HG02970 (cell line): ENCODE data around the gene ADAMTS15.

Experiments
- ATAC-seq: cut with Tn5 transposase; IDR thresholded peaks from one replicate; pipeline ENCODE4 v1.9.1; 2021; ENCODE audit warnings: mild to moderate bottlenecking, moderate library complexity, moderate number of reproducible peaks; ENCODE audit not compliant: unreplicated experiment, low FRiP score

The ADAMTS15 gene

DNA sequence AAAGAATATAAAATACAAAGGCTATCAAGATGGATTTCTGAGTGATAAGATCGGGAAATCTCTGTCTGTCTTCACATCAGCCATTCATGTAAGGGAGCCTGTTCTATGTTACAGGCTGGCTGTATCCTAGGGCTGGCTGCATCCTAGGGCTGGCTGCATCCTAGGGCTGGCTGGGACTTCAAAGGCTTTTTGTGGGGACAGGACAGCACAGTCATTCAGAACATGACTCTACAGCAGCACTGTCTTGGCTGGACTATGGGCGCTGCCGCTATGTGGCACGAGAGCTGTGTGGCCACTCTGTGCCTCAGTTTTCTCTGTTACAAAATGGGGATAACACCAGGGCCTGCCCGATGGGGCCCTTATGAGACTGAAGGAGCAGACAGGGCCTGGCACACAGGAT is 30.2 kb upstream of the ADAMTS15 start:
- ATAC-seq, result no peak

DNA sequence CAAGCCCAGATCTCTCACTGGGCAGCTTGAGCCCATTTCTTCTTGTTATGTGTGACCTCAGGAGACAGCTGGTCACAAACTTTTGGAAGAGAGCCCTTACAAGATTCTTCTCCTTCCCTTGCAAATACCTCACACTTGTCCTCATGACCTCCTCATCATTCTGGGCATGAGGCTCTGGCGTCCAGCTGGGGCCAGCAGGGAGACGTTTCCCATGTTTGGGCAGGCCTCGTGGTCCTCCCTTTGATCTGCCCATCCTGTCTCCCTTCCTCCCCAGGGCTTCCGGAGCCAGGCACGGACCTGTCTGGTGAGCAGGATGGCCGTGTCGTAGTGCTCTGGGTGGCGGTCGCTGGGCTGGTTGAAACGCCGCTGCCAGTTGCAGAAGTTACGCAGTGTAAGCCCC is 29.7 kb upstream of the ADAMTS15 start:
- ATAC-seq, result no peak

DNA sequence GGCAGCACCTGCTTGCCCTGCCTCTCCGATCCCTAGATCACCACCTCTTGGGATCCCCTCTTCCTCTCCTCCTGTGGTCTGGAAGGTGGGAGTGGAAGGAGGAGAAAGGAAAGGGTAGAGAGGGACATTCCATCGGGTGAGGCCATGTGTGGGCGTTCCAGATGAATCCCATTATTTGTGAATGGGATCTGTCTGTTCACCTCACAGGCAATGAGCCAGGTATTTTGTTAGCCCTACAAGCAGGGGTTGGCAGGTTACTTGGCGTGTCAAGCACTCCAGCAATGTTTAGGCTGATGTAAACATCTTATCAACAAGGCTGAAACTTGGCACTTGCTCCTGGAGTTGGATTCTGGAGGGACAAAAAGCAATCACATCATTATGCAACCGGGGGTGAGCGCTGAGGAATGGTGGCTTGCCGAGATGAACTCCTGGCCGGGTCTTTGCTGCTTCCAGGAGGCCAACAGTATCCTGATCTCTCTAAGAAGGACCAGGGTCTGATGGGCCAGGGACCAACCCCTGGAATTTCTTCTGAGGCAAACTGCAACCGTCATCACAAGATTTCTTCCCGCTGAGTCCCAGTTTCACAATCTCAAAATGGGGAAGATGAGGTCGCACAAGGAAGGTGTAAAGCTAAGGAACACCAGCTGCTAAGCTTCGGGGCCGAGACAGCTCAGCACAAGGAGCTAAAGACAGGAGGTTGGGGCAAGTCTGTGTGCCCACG is 27.8 kb upstream of the ADAMTS15 start:
- ATAC-seq, result no peak

DNA sequence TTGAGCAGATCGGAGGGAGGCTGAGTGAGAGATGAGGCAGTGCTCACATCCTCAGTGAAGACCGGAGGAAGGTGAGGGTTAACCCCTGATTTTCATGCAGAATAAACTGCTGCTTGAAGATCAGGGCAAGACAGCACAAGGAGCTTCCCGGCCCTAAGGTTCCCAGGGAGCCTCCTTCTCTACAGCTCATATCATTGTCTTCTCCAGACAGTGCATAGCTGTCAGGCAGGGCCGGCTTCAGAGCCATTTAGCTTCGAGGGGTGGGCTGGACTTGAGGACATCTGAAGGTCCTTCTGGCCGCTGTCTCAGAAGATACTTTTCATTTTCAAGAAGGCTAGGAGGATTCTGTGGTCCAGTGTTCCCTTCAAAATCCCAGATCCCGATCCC is 27.3 kb upstream of the ADAMTS15 start:
- no peak for ATAC-seq

DNA sequence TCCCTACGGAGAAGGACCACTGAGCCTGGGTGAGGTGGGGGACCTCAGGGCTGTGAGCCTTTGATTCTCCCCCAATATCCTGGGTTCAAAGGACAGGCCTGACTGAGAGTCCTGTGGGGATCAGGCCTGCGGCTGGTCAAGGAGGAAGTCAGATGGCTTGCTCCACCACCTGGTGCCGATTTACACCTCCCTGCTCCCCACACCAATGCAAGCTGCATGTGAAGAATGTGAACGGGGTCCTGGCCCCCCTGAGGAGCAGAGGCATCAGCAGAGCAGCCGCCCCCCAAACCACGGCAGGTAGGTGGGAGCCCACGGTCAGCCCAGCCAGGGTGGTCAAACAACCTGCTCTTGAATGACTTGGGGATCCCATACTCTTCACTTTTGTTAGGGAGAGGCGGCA is 26.7 kb upstream of the ADAMTS15 start:
- ATAC-seq, result no peak

DNA sequence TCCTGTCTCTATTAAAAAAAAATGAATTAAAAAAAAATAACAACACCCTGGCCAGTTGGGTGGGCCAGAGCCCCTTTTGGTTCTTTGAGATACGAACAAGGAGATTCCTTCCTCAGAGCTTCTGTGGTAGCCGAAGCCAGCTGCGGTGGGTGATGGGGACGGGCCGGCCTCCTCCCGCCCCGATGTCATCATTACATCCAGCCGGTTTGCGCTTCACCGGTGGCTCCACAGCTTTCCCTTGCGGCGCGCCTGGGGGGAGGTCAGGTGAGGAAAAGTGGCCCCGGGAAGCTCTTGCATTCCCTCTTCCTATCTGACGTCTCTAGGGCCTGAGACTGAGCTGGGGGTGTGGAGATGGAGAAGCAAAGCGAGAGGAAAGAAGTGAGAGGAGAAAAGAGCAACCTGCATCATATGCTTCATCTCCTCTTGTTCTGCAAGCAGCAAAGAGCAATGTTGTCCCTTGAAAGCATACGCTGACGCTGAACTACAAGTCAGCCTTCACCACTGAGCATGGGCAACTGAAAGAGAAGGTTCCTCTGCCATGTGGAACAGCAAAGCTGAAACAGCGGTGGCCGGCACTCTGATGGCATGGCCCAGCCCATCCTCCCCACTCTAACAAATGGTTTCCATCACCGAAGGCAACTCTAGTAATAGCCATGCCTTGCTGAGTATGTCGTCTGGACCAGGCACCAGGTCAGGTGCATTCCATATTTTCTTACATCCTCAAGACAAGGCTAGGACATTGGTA is 26.0 kb upstream of the ADAMTS15 start:
- no peak for ATAC-seq

DNA sequence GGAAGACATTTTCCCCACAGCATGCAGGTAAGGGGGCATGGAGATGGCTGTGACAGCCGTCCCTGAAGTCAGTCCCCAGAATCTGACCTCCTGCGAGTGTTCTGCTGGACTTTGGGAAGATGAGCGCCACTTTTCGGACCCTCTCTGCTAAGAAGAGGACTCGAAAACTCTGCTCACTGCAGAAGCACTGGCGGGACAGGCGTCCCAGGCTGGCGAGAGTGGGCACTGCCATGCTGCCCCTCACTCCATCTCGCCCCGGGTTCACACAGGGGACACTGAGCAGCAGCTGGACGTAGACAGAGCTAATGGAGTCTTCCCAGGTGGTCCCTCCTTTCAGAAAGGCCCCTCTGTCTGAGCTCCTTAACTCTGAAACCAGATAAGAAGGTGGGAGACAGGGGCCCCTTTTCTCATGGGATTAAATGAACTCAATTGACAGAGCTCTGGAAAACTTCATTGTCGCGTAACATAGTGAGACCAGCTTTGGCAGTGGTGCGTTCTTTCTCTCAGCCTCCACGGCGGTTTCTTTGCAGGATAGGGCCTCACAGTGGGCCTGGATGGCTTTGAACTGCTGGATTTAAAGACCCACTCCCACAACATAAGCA is 24.8 kb upstream of the ADAMTS15 start:
- ATAC-seq, result no peak

DNA sequence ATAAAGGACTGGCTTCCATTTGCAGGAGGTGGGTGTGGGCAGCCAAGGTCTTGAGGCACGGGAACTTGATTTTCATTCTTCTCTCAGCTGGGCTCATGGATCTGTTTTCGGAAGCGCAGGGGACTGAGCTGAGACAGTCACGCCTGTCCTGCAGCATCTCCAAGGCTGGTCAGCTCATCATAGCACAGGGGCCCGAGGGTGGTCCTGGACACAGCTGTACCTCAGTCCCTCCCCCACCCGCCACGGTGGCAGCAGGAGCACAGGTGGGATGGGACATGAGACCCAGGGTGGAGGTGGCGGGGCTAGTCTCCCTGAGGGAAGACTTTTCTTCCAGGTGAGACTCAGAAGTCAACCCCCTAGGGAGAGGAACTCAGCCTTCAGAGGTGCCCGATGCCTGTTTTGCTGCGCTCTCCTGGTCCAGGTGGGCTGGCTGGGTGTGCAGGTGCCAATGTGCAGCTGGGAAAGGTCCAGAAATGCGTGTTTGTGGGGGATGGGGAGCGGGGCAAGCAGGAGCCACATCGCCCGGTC is 23.8 kb upstream of the ADAMTS15 start:
- ATAC-seq, result no peak

DNA sequence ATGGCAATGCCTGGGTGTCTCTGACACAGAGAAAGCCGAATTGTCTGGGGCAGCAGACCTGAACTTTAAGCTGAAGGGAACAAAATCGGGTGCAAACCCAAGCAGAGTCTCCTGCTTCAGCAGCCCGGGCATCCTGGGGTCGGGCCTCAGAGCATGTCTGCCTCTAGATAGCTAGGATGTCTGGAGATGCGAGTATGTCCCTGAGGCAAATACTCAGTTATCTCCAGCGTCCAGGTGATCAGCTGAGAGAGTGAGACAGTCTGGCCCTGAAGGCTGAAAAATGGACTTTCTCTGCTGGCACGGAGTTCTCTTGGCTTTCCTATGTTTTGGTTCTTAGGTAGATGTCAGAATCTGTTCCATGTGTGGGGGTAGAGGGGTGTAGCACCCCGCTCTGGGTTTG is 23.3 kb upstream of the ADAMTS15 start:
- ATAC-seq, result no peak

DNA sequence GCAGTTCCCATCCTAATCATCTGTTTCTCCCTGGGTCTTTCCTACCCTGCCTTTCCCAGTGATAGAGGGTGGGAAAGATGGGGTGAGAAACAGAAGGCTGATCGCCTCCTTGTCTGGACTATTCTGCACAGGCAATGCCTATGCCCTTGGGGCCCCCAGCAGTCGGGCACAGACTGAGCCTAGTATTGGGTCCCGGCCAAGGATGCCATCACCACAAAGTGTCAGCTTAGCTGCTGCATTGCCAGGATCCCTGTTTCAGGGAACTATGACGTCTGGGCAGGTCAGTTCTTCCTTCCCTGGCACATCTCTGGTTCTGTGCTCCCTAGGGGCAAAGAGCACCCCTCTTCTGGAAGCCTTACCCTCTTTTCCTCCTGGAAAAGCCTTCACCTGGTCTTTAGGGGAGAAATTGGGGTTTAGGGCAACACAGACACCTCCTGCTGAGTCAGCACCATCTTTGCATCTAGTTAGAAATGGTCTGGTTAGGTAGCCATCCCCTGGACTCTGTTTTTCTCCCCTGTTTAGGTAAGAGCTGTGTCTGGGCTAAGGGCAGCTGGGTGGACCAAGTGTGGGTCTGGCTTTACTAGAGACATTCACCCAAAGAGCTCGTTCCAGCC is 22.1 kb upstream of the ADAMTS15 start:
- no peak for ATAC-seq

DNA sequence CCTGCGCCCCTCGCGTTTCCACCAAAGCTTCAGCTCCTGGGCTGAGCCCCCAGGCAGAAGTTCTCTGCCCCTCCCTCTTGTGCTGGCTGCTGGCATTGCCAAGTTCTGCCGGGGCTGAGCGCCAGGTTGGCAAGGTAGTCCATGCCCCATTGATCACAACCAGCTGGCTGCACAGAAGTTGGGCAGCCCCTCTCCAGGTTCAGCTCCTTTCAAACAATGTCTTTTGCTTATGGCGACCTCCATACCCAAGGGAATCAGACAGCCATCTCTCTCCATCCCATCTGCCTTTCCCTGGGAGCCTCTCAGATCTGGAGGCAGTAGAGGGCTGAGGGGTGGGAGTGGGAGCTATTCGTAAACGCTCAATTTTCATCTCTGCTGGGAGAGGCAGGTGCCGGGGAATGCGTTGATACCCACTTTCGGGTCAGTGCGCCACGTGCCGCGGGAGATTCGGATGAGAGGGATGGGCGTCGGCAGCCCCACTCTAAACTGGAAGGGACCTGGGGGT is 21.6 kb upstream of the ADAMTS15 start:
- no peak for ATAC-seq

DNA sequence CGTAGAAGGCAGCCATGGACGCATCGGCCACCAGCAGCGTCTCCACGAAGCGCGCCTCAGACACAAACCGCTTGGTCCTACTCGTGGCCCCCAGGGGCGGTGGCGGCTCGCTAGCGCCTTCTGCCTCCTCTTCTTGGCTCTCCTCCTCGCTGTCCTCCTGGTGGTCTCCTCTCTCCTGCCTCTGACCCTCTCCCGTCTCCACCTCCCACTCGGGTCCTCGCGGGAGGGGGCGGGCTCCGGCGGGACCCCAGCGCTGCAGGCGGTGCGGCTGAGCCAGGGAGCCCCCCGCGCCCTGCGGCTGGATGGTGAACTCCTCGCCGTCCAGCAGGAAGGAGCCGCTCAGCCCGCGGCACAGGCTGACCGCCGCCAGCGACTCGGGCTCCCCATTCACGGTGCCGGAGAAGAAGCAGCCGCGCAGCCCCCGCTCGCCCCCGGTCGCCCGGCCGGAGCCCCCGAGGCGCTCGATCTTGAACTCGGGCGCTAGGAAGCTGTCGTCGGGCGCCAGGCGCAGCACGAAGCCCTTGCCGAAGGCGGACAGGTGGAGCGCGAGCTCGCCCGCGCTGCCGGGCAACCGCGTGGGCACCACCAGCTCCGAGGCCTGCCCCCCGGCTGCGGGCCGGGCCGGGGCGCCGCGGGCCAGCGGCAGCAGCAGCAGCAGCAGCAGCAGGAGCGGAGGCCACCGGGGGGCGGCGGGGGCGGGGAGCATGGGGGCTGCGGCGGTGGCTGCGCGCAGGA is 20.7 kb upstream of the ADAMTS15 start:
- ATAC-seq, result no peak

DNA sequence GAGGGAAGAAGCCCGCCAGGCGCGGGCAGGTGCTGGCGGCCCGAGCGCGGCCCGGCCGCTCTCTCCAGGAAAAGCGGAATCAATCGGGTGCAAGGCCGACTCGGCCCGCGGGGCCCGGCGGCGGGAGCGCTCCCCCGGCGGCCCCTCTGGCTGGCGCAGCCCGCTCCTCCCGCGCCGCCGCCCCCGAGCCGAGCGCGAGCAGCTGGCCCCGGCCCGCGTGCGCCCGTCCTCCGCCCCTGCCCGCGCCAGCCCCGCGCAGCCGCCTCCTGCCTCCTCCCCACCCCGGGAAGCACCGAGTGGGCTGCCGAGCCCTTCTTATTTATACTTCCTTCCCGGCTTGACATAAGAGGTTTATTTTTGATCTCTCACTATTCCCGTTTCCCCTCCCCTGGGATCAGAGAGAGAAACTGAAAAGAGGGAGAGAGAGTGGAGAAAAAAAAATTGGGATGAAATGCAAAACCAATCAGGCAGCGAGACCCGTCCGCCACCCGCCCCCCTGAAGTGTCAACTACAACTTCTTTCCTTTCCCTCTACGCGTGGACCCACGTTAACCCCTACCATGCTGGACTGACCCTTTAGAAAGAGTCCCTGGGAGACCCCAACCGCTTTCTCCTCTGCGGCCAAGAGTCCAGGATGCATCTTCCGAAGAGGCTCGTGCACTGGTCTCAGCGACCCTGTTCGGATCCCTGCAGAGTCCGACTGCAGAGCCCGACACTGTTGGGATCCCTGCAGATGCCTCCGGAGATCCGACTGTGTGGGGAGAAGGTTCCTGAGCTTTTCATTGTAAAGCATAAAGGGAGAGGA is 19.9 kb upstream of the ADAMTS15 start, which contains the start of gene ADAMTS8:
TSS of gene ADAMTS8 (minus strand) at position 294 of the 804 bp plus-strand sequence. CDS start 323 bp downstream, outside the sequence.
- no peak for ATAC-seq

DNA sequence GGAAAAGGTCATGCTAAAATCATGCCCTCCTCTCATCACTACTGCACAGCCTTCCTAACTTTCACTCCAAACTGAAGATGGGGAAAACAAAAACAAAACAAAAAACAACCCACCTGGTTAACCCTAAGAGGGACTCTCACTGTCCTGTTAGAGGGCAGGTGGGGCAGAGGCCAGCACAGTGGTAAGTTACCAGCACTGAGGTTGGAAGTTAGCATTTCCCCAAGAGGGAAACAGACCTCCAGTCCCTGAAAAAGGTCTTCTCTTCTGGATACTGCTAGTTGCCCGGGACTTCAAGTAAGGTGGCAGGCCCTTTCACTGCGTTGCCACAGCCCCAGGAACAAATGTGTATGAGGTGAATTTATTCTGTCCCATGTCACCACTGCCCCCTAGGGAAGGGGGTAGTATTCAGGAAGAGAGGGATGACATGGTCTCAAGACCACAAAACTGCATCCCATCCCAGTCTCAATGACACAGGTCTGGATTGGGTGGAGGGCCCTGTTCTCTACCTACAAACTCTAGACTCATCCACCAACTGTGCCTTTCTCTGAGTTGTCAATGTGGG is 19.2 kb upstream of the ADAMTS15 start:
- ATAC-seq, result no peak

DNA sequence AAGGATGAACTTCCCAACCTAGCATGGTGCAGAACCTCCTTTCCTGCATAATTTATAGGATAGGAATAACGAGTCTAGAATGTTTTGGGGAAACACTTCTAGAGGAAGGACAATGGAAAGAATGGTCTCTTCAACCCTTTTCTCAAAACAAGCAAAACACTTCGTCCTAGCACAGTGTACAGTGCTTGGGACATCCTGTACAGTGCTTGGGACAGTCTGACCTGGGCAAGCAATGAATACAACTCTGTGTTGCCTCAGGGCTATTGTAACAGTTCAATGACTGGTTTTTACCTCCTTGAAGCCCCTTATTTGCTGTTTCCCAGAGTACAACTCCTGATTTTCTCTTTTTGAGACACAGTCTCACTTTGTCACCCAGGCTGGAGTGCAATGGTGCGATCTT is 18.5 kb upstream of the ADAMTS15 start:
- ATAC-seq, result no peak

DNA sequence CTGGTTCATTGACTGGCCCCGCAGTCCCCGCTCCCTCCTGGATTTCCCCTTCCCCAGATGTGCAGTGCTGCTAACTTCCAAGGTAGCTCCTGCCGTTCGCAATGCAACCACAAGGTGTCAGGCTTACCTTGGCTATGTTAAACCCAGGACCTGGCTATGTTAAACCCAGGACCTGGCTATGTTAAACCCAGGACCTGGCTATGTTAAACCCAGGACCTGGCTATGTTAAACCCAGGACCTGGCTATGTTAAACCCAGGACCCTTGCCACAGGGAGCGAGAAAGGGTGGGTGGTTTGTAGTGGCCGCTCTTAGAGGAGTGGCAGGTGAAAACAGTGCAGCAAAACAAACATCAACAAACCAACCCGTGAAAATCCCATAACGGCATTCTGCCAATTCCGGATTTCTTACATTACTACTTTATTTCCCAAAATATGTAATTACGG is 17.1 kb upstream of the ADAMTS15 start:
- ATAC-seq, result no peak

DNA sequence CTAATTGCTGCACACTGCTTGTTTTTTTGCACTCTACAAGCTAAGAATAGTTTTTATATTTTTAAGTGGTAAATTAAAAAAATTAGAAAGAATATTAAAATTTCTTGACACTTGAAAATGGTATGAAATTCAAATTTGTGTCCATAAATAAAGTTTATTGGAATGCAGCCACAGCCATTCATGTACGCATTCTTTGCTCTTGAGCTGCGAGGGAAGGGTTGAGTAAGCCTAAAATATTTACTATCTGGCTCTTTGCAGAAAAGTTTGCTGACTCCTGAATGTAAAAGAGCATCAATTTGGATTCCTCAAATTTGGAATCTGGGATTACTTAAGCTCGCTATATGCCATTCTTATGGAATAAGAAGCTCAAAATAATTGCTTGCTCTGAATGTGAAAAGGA is 16.6 kb upstream of the ADAMTS15 start:
- no peak for ATAC-seq

DNA sequence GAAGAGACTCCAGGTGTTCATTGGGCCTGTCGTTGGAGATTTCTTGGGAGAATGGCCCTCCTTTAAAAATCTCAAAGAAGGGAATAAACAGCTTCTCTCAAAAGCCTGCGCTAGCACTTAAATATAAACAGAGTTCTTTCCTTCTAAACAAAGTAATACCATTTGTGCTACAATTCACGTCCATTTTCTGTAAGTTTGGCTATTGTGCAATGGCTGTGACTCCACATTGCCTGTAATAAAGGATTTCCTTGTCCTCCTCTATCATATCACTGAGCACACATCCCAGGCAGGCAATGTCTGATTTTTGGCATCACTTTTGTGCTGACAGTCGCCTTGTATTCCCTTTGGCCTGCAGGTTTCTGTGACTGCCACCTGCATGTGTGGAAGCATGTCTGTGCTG is 15.1 kb upstream of the ADAMTS15 start:
- no peak for ATAC-seq
